GM12878 (cell line): Measurements from ENCODE around the gene SMPX. TPM values are rescaled to one million over a fixed set of nuclear protein-coding genes. Genes with fewer than 3 reads are reported as not detected.

ENCODE experiments used
- ATAC-seq: fragments of 200-7000 bp; cut with Tn5 transposase; 3 replicates; pipeline ENCODE4 v1.9.1; 2020; ENCODE audit warnings: mild to moderate bottlenecking, moderate library complexity
- BruUV-seq: library from RNA; stranded (reverse); fragments of 400-500 nt; replicated peaks from 2 replicates; lab custom pipeline; 2021; lab: Mats Ljungman, UMichigan
- CTCF ChIA-PET: fragments of 300-600 bp; sonication (Branson Sonifier 250); formaldehyde crosslinking; extraction: SDS; loops from one replicate; lab custom pipeline; 2021; ENCODE audit warnings: inconsistent platforms; lab: Yijun Ruan, JAX
- POLR2A ChIA-PET: fragments of 350-600 bp; formaldehyde crosslinking; extraction: SDS; loops from one replicate; lab custom pipeline; 2021; ENCODE audit warnings: inconsistent platforms; lab: Charles Lee
- RAD21 ChIA-PET: fragments of 300-600 bp; sonication (Branson Sonifier 250); formaldehyde crosslinking; loops from one replicate; lab custom pipeline; 2023; ENCODE audit warnings: antibody characterized with exemption; ENCODE audit not compliant: unreplicated experiment; lab: Charles Lee
- SMC1A ChIA-PET: fragments of 300-600 bp; sonication (Branson Sonifier 250); formaldehyde crosslinking; loops from one replicate; lab custom pipeline; 2023; ENCODE audit not compliant: unreplicated experiment, uncharacterized antibody; lab: Charles Lee
- DNase-seq: peaks from one replicate; pipeline ENCODE4 v3.0.0-alpha.2; 2011; ENCODE audit warnings: low read depth, low spot score
- FAIRE-seq: peaks from 3 replicates; lab custom pipeline; 2011; peaks lifted over from hg19 to GRCh38; lab: Jason Lieb, UNC
- H2AFZ ChIP-seq: 2 replicates; pipeline ENCODE4 v1.6.0; 2011; ENCODE audit warnings: low read depth, low read length, control low read depth; ENCODE audit not compliant: control insufficient read depth
- H3K27ac ChIP-seq: 2 replicates; pipeline ENCODE4 v1.5.1; 2011; ENCODE audit warnings: control low read depth; ENCODE audit not compliant: control insufficient read depth, insufficient read depth
- H3K27me3 ChIP-seq, 2 experiments: replicated peaks in 1 of 2; 2 replicates each; pipeline versions ENCODE4 v1.6.0 to v1.6.1; 2011; ENCODE audit warnings: low read length in 1 of 2; ENCODE audit not compliant: control insufficient read depth in 2 of 2, insufficient read depth in 2 of 2
- H3K36me3 ChIP-seq, 2 experiments: 2 replicates each; pipeline ENCODE4 v1.5.1; 2011; ENCODE audit warnings: low read length in 1 of 2; ENCODE audit not compliant: control insufficient read depth in 2 of 2, insufficient read depth in 2 of 2
- H3K4me1 ChIP-seq: 2 replicates; pipeline ENCODE4 v1.6.1; 2011; ENCODE audit warnings: mild to moderate bottlenecking, low read length, moderate library complexity, mixed read lengths; ENCODE audit not compliant: control insufficient read depth, insufficient read depth
- H3K4me2 ChIP-seq: 2 replicates; pipeline ENCODE4 v1.6.0; 2011; ENCODE audit warnings: control low read depth; ENCODE audit not compliant: control insufficient read depth, insufficient read depth
- H3K4me3 ChIP-seq: fragments of 200-600 bp; sonication (generic); 2 replicates; pipeline ENCODE4 v1.5.1; 2016
- H3K79me2 ChIP-seq: 2 replicates; pipeline ENCODE4 v1.6.0; 2011; ENCODE audit warnings: low read length; ENCODE audit not compliant: control insufficient read depth, insufficient read depth
- H3K9ac ChIP-seq: 2 replicates; pipeline ENCODE4 v1.8.0; 2011; ENCODE audit warnings: low read length, control low read depth, mixed read lengths; ENCODE audit not compliant: control insufficient read depth, insufficient read depth
- H3K9me3 ChIP-seq: replicated peaks from 3 replicates; pipeline ENCODE4 v1.5.1; 2011; ENCODE audit warnings: mild to moderate bottlenecking, low read length; ENCODE audit not compliant: control insufficient read depth, insufficient read depth
- H4K20me1 ChIP-seq: 2 replicates; pipeline ENCODE4 v1.6.0; 2011; ENCODE audit not compliant: control insufficient read depth, insufficient read depth
- CHD4 ChIP-seq: fragments of 200-600 bp; sonication (generic); IDR thresholded peaks from 2 replicates; pipeline ENCODE4 v1.6.1; 2016; ENCODE audit warnings: mild to moderate bottlenecking
- GABPA ChIP-seq: IDR thresholded peaks from 2 replicates; pipeline ENCODE4 v1.6.1; 2014; ENCODE audit warnings: antibody characterized with exemption, low read depth, mild to moderate bottlenecking, inconsistent platforms
- HDGF ChIP-seq: fragments of 450-650 bp; IDR thresholded peaks from 2 replicates; pipeline ENCODE4 v1.6.1; 2016; ENCODE audit warnings: antibody characterized with exemption
- IRF4 ChIP-seq: IDR thresholded peaks from 2 replicates; pipeline ENCODE4 v1.6.1; 2011; ENCODE audit warnings: low read depth, low read length
- MTA2 ChIP-seq: fragments of 450-650 bp; IDR thresholded peaks from 2 replicates; pipeline ENCODE4 v1.6.1; 2016; ENCODE audit warnings: low read depth, mild to moderate bottlenecking, moderate library complexity
- MYC ChIP-seq: IDR thresholded peaks from 2 replicates; pipeline ENCODE4 v1.6.1; 2011; ENCODE audit warnings: mild to moderate bottlenecking, low read length, moderate library complexity, inconsistent platforms; ENCODE audit not compliant: insufficient read depth, insufficient replicate concordance, insufficient read length, severe bottlenecking
- PAX5 ChIP-seq: IDR thresholded peaks from 2 replicates; pipeline ENCODE4 v1.6.1; 2011; ENCODE audit warnings: low read depth, low read length, borderline replicate concordance
- RAD21 ChIP-seq: IDR thresholded peaks from 2 replicates; pipeline ENCODE4 v1.6.1; 2011; ENCODE audit warnings: mild to moderate bottlenecking, low read depth, low read length, moderate library complexity; ENCODE audit not compliant: insufficient read depth
- RAD51 ChIP-seq: fragments of 450-650 bp; IDR thresholded peaks from 2 replicates; pipeline ENCODE4 v1.6.1; 2016; ENCODE audit warnings: moderate library complexity, mild to moderate bottlenecking, inconsistent platforms
- SREBF2 ChIP-seq: IDR thresholded peaks from 2 replicates; pipeline ENCODE4 v1.6.1; 2012; ENCODE audit warnings: mild to moderate bottlenecking, low read length
- ZBED1 ChIP-seq: IDR thresholded peaks from 2 replicates; pipeline ENCODE4 v1.6.1; 2016; ENCODE audit warnings: borderline replicate concordance
- ZBTB11 ChIP-seq: fragments of 450-650 bp; formaldehyde crosslinking; IDR thresholded peaks from 2 replicates; pipeline ENCODE4 v1.5.0; 2022; ENCODE audit warnings: mild to moderate bottlenecking, missing genetic modification characterization
- in situ Hi-C: fragments of 300-500 bp; cut with MboI; formaldehyde crosslinking; loops from 9 replicates; pipeline ENCODE4 v1.14.3; 2018; ENCODE audit warnings: mixed read lengths
- intact Hi-C: fragments of 100-400 bp; cut with micrococcal nuclease; formaldehyde crosslinking; loops from one replicate; pipeline ENCODE4 v1.14.2; 2022; ENCODE audit not compliant: unreplicated experiment
- polyA plus RNA-seq, 11 experiments: library from polyadenylated mRNA; depleted of rRNA in 4 of 11; unstranded in 6 of 11; stranded (reverse) in 5 of 11; fragments of >200 nt; fragmentation: Nextera tagmentation in 4 of 11; fragmentation: Illumina TruSeq in 1 of 11; extraction: Ambion mirVana in 4 of 11; extraction: Trizol in 1 of 11; gene quantifications; 1 replicate in 1 of 11; 2 replicates in 10 of 11; pipeline versions ENCODE4 v1.2.1 to v1.2.3, GENCODE V29; 2011 to 2016; ENCODE audit warnings: inconsistent platforms in 2 of 11, missing spikeins in 2 of 11, low read depth in 1 of 11
- total RNA-seq, 4 experiments: library from RNA; depleted of rRNA in 3 of 4; stranded (reverse); fragments of >200 nt in 3 of 4; fragmentation: Illumina TruSeq in 1 of 4; extraction: Trizol in 1 of 4; gene quantifications; 2 replicates each; pipeline versions ENCODE4 v1.2.1 to v1.2.3, GENCODE V29; 2013 to 2021
- TF ChIP-seq, protein P1 (sequence below): IDR thresholded peaks from 2 replicates; pipeline ENCODE4 v1.6.1; 2012; ENCODE audit warnings: low read depth, low read length, improper control_type of control experiment
- TF ChIP-seq, protein P2 (sequence below): IDR thresholded peaks from 2 replicates; pipeline ENCODE4 v1.6.1; 2011; ENCODE audit warnings: mild to moderate bottlenecking, low read depth, low read length, moderate library complexity; ENCODE audit not compliant: insufficient replicate concordance
- TF ChIP-seq, protein P3 (sequence below): IDR thresholded peaks from 2 replicates; pipeline ENCODE4 v1.6.1; 2012; ENCODE audit warnings: low read depth, low read length, improper control_type of control experiment

SMPX gene
- total and polyA plus RNA-seq, 10 of the 15 experiments (the other 5 are each of a cell fraction or from before 2014, with no cell fraction given) = 0.08 to 0.09 TPM; not detected in 8

DNA sequence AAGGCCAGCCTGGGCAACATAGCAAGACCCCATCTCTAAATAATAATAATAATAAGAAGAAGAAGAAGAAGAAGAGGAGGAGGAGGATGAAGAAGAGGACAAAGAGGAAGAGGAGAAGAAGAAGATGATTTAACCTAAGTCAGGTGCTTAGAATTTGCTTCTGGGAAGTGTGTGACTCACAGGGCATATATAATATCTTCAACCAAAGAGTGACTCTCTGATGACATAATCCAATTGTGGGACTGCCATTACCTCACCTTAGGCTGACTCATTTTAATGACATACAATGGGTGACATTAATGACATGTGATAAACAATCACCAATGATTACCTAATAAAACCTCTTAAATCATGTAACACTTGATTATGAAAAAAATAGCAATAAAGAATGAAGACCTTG lies 48.8 kb upstream of the SMPX start (continued):
- TF ChIP-seq, protein P1, sequence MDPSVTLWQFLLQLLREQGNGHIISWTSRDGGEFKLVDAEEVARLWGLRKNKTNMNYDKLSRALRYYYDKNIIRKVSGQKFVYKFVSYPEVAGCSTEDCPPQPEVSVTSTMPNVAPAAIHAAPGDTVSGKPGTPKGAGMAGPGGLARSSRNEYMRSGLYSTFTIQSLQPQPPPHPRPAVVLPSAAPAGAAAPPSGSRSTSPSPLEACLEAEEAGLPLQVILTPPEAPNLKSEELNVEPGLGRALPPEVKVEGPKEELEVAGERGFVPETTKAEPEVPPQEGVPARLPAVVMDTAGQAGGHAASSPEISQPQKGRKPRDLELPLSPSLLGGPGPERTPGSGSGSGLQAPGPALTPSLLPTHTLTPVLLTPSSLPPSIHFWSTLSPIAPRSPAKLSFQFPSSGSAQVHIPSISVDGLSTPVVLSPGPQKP = no peak
- TF ChIP-seq MTA2 = no peak
- TF ChIP-seq, protein P2, sequence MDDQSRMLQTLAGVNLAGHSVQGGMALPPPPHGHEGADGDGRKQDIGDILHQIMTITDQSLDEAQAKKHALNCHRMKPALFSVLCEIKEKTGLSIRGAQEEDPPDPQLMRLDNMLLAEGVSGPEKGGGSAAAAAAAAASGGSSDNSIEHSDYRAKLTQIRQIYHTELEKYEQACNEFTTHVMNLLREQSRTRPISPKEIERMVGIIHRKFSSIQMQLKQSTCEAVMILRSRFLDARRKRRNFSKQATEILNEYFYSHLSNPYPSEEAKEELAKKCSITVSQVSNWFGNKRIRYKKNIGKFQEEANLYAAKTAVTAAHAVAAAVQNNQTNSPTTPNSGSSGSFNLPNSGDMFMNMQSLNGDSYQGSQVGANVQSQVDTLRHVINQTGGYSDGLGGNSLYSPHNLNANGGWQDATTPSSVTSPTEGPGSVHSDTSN = no peak
- no peak for TF ChIP-seq GABPA
- no peak for TF ChIP-seq SREBF2
- TF ChIP-seq MYC = no peak
- TF ChIP-seq, protein P3, sequence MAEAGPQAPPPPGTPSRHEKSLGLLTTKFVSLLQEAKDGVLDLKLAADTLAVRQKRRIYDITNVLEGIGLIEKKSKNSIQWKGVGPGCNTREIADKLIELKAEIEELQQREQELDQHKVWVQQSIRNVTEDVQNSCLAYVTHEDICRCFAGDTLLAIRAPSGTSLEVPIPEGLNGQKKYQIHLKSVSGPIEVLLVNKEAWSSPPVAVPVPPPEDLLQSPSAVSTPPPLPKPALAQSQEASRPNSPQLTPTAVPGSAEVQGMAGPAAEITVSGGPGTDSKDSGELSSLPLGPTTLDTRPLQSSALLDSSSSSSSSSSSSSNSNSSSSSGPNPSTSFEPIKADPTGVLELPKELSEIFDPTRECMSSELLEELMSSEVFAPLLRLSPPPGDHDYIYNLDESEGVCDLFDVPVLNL = no peak
- no peak for TF ChIP-seq RAD51

- RAD21 ChIA-PET = no interaction called here
- no peaks in the 10 kb centered on the region for H3K79me2 ChIP-seq
- no peak overlapping the region for H3K4me2 ChIP-seq
- ATAC-seq (no peak), FAIRE-seq (no peak), DNase-seq (no peak)
- no peaks in the 10 kb centered on the region for H3K27me3 ChIP-seq
- no peak overlapping the region for H3K4me3 ChIP-seq
- BruUV-seq = no TSS peak
- H3K36me3 ChIP-seq = no peaks in the 10 kb centered on the region
- in situ Hi-C loops = no loop called here
- H3K9me3 ChIP-seq = no peaks in the 10 kb centered on the region
- CTCF ChIA-PET = no interaction called here
- POLR2A ChIA-PET = no interaction called here
- H2AFZ ChIP-seq = no peak overlapping the region
- intact Hi-C loops = no loop called here
- H3K4me1 ChIP-seq = no peaks in the 10 kb centered on the region
- SMC1A ChIA-PET = no interaction called here
- no peaks in the 10 kb centered on the region for H4K20me1 ChIP-seq
- no peak overlapping the region for H3K27ac ChIP-seq
- no peak overlapping the region for H3K9ac ChIP-seq
- TF ChIP-seq ZBTB11 (CRISPR knock-in tag) (no peak), HDGF (no peak), PAX5 (no peak), RAD21 (no peak), IRF4 (no peak), CHD4 (no peak), ZBED1 (no peak)
Observed at GRCh38 chrX:21802839-21803238, 44.9 kb upstream of the SMPX start.
